ENCODE measurements around the gene MTX1.
A peak's percentile ranks its signal among the peaks of the same experiment; 100 is the strongest.
"Not testable (repeated sequence)": the region's sequence is repeated elsewhere in the genome, so short reads cannot be mapped to it uniquely, and the experiment has no call there.

Gene MTX1

DNA sequence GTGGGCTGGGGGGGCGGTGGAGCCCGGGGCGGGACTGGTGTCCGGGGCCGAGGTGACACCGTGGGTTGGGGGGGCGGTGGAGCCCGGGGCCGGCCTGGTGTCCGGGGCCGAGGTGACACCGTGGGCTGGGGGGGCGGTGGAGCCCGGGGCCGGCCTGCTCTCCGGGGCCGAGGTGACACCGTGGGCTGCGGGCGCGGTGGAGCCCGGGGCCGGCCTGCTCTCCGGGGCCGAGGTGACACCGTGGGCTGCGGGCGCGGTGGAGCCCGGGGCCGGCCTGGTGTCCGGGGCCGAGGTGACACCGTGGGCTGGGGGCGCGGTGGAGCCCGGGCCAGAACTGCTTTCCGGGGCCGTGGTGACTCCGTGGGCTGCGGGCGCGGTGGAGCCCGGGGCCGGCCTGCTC, 18.6 kb upstream of the MTX1 start:
- DNase-seq (ENCODE audit: low spot score), result not testable (repeated sequence)

GRCh38 chr1:155191904-155192303, 16.6 kb upstream of the MTX1 start:
- DNase-seq (ENCODE audit: low spot score), result no peak

- DNase-seq (ENCODE audit: low spot score), result peak; percentile 71
These were observed 15.9 kb upstream of the MTX1 start for GRCh38 chr1:155192346-155193274.

DNA sequence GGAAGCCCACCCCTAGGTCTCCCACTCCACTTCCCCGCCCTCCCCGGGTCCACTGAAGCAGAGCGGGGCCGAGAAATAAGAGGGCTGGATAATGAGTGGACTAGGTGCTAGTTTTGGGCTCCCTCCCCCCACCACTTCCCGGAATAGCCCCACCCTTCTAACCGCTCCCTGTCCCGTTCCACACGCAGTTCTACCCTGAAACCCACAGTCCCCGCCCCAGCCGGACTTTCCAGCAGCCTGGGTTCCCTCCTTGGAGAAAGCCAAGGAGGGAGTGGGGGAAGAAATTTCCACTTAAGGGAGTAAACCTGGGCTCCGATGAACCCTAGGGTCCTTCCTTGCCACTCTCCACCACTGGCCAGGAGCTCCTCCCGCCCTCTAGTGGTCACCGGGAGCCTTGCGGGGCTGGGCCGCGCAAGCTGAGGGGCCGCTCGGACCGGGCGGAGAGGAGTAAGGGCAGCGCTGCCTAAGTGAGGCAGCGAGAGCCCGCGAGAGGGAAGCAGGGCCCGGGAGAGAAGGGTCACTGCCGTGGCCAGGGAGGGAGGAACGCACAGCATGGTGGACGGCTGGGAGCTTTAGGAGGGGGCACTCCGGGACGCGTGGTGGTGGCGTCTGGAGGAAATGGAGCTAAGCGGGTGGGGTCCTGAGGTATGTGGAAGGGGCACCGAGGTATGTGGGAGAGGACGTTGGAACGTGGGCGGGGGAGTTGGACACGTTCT, 15.1 kb upstream of the MTX1 start:
- DNase-seq (ENCODE audit: low spot score), result peak; percentile 84

GRCh38 chr1:155193991-155194240, 14.6 kb upstream of the MTX1 start:
- not testable (repeated sequence) for DNase-seq (ENCODE audit: low spot score)

DNA sequence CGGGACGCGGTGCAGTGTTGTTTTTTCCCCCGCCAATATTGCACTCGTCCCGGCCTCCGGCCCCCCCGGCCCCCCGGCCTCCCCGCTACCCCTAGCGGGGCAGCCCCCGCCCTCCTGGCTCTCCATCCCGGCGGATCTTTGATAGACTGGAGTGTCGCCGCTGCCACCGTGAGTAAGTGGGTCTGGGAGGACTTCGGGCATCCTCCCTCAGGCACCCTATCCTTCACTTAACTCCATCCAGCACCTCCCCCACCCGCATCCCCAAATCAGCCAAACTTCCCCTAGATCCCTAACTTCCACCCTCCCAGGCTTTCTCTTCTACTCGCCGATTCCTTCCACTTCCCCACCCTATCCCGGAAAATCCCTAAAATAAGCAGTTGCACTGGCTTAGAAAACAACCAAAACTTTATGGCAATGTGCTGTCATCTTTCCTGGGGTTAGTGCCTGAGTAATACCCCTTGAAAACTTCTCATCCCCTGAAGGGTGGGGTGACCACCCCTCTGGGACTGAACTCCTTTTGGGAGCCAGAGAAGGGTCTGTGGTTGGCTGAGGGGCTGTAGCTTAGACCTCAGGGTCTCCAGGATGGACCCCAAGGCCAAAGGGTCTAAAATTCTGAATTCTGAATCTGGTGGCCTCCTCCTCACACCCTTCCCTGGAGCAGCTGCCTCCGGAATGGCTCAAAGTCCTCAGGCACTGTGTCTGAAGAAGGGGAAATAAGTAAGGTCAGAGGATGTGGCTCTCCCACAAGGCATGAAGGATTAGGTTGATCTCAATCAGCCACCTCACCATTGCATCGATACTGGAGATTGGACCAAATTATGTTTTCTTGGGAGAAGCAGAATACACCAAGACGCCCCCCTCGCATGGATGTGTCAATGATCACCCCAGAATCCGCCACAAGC, 13.0 kb upstream of the MTX1 start:
- no peak for DNase-seq (ENCODE audit: low spot score)

DNA sequence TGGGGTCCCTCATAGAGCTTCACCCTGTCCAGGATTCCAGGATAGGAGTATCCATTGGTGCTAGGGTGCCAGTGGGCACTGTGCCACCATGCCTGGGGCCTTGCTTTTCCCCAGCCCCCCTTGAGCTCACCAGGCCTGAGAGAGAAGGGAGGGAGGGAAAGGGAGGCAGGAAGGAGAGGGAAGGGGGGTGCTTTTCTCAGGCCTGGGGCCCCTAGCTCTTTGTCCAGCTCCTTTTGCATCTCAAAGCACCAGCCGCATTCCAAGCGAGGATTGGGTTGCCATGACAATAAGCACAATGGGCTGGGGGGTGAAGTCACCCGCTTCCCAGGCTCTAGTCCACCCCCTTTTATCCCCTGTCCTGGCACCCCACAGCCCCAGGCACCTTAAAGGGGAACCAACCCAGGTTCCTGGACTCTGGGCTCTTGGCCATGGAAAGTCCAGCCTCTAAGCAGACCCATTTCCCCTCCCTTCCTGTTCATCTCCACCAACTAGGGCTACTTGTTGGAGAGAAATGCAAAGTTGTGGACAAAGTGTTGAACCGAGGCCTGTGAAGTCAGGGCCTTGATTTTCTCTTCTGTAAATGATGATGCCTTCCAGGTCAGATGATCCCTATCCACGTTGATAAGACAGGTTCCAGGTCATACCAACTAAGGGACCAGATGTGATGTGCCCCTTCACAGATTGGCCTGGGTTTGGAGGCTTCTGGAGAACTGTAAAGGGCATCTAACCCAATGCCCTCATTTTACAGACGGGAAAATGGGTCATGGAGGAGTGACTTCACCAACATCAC, 12.2 kb upstream of the MTX1 start:
- peak; percentile 84 for DNase-seq (ENCODE audit: low spot score)

DNA sequence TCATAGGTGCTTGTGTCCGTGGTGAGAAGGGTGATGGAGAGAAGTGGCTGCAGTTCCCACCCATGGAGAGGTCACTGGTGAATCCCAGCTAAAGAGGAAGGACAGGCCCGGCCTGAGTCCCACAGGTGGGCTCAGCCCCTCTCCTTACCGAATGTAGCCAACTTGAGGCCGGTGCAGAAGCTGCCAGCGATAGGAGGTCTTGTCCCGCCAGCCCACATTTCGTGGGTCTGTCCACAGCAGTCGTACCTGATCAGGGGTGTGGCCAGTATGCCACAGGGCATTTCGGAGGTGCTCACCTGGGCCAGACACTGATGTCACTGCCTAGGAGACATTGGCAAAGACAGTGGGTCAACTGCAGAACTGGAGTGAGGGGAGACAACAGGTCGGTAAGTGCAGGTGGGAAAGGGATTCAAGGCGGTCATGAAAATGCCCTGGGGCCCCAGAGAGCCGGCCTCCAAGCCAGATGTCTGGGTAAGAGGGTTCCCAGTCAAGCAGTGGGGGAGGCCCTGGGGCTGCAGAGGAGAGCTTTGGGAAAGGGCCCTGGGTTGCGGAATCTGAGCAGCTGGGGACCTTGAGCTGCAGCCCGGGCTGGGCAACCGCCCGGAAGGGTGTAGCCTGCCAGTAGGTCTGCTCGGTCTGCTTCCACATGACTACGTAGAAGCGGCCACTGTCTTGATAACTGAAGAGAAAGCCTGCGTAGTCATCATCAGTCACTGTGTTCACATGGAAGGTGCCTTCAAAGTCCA, 11.4 kb upstream of the MTX1 start:
- no peak for DNase-seq (ENCODE audit: low spot score)

GRCh38 chr1:155197901-155198546, 10.5 kb upstream of the MTX1 start:
- no peak for DNase-seq (ENCODE audit: low spot score)

GRCh38 chr1:155198547-155198906, 10.0 kb upstream of the MTX1 start:
- no peak for DNase-seq (ENCODE audit: low spot score)

DNA sequence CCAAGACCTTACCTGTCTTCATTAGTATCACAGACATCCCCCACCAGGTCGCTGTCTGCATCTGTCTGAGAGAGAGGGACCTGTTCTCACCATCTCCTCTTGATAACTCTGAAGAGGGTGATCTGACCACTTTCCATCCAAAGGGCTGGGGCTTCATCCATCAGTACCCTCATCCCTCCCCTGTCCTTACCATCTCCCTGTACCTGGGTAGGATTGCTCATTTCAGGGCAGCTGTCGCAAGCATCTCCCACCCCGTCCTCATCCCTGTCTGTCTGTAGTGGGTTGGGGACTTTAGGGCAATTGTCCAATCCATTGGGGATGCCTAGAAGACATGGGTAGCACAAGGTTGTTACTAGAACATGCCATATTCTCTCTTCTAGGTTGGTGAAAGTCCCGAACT, 8.7 kb upstream of the MTX1 start:
- no peak for DNase-seq (ENCODE audit: low spot score)

DNA sequence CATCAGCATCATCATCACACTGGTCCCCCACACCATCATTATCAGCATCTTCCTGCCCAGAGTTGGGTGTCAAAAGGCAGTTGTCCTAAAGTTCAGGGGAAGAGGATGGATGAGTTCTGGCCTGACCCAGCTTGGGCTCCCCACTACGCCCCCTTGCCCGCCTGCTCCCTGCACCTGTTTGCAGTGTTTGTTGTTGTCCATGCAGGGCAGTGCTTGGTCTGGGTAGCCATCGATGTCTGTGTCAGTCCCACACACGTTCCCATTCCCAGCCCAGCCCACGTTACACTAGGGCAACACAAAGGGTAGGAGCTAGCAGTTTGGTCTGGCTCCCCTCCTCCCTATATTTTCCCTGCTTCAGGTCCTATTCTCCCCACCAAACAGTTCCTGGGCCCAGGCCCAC, 7.6 kb upstream of the MTX1 start:
- DNase-seq (ENCODE audit: low spot score), result no peak

- DNase-seq (ENCODE audit: low spot score), result no peak
These were observed 6.3 kb upstream of the MTX1 start for GRCh38 chr1:155202198-155202597.

- no peak for DNase-seq (ENCODE audit: low spot score)
These were observed 5.6 kb upstream of the MTX1 start for GRCh38 chr1:155202731-155203515.

- no peak for DNase-seq (ENCODE audit: low spot score)
These were observed 3.5 kb upstream of the MTX1 start for GRCh38 chr1:155205035-155205434.

- no peak for DNase-seq (ENCODE audit: low spot score)
These were observed 2.4 kb upstream of the MTX1 start for GRCh38 chr1:155205969-155206593.

GRCh38 chr1:155206891-155207805, 1.3 kb upstream of the MTX1 start:
- peak; percentile 68 for DNase-seq (ENCODE audit: low spot score)
